Erythroblast (primary cell): ENCODE results near the gene NOL4L.

Experiments used
- GATA1 ChIP-seq: IDR thresholded peaks from 2 replicates; pipeline ENCODE4 v1.6.1; 2011; ENCODE audit warnings: low read depth, mild to moderate bottlenecking, control low read depth, low read length, moderate library complexity
- POLR2A ChIP-seq: IDR thresholded peaks from 2 replicates; pipeline ENCODE4 v1.6.1; 2011; ENCODE audit warnings: mild to moderate bottlenecking, low read length

DNA sequence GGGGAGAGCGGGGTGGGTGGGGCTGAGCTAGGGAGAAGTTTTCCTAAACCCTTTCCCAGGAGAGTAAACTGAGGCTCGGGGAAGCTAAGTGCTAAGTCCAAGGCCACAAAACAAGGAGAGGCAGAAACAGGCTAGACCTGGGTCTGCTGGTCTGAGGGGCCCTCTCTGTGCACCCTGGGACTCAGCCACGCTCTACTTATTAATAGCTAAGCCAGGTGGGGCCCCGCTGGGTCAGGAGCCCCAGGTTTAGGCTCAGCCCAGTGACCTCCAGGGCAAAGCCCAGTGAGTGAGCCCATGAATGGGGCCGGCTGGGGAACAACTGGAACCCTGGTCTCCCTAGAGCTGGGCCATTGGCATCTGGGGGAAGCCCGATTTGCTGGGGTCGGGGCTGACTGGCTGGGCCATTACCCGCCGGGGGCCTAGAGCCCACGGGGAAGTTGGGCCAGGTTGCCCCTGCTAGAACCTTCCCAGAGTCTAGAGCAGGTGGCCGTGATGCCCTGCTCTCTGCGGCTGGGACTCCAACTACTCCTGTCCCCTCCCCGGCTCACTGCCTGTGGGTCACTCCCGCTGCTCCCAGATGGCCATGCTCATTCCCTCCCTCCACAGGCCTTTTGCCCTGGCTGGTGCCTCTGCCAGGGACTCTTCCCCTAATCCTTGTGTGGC, 24.1 kb upstream of the NOL4L start:
- TF ChIP-seq POLR2A (no peak), GATA1 (no peak)
